ENCODE data around the gene GPR146.
"Not testable (repeated sequence)": the region's sequence is repeated elsewhere in the genome, so short reads cannot be mapped to it uniquely, and the experiment has no call there.

Gene GPR146

GRCh38 chr7:1033546-1034145 is 10.7 kb upstream of the GPR146 start:
- Histone ChIP-seq H3K36me3 (ENCODE audit: control insufficient read depth, low read length) (no peaks in the 10 kb centered on the region), H3F3A (ENCODE audit: control insufficient read depth, insufficient read depth) (peaks cover 4% of the 10 kb centered on the region), H3K27me3 (ENCODE audit: control insufficient read depth, low read length) (no peaks in the 10 kb centered on the region), H3K27ac (ENCODE audit: low read depth, low read length) (no peak overlapping the region), H3K9me2 (replicated peaks; ENCODE audit: control insufficient read depth, low read length) (no peaks in the 10 kb centered on the region), H4K20me1 (ENCODE audit: control insufficient read depth, insufficient read depth, low read depth, low read length) (no peaks in the 10 kb centered on the region), H3K4me1 (ENCODE audit: control insufficient read depth, low read length) (peaks cover 26% of the 10 kb centered on the region), H3K9me3 (ENCODE audit: control insufficient read depth, insufficient read depth, low read length) (no peaks in the 10 kb centered on the region), H3K4me3 (ENCODE audit: low read length) (no peak overlapping the region), H3K79me2 (ENCODE audit: control insufficient read depth, low read length) (peaks cover 17% of the 10 kb centered on the region), H3K4me2 (ENCODE audit: low read length) (no peak overlapping the region)
- TF ChIP-seq EZH2phosphoT487 (IDR thresholded peaks at IDR 0.05; ENCODE audit: borderline replicate concordance, low read length) (no peak), CTCF (IDR thresholded peaks at IDR 0.05; ENCODE audit: low read depth, low read length, poor library complexity, severe bottlenecking) (no peak)

- H3K4me2 ChIP-seq (ENCODE audit: low read length); H3K36me3 ChIP-seq (ENCODE audit: control insufficient read depth, low read length); H4K20me1 ChIP-seq (ENCODE audit: control insufficient read depth, insufficient read depth, low read depth, low read length); H3K4me3 ChIP-seq (ENCODE audit: low read length); H3K9me3 ChIP-seq (ENCODE audit: control insufficient read depth, insufficient read depth, low read length); H3K27me3 ChIP-seq (ENCODE audit: control insufficient read depth, low read length); H3F3A ChIP-seq (ENCODE audit: control insufficient read depth, insufficient read depth); H3K9me2 ChIP-seq (replicated peaks; ENCODE audit: control insufficient read depth, low read length); H3K27ac ChIP-seq (ENCODE audit: low read depth, low read length); H3K79me2 ChIP-seq (ENCODE audit: control insufficient read depth, low read length): not testable (repeated sequence)
- H3K4me1 ChIP-seq (ENCODE audit: control insufficient read depth, low read length): peaks cover 15% of the 10 kb centered on the region
These were observed 9.6 kb upstream of the GPR146 start for GRCh38 chr7:1034769-1035168.

GRCh38 chr7:1036164-1036928 is 8.0 kb upstream of the GPR146 start:
- H3K4me2 ChIP-seq (ENCODE audit: low read length); H3F3A ChIP-seq (ENCODE audit: control insufficient read depth, insufficient read depth); H3K27ac ChIP-seq (ENCODE audit: low read depth, low read length); H3K79me2 ChIP-seq (ENCODE audit: control insufficient read depth, low read length); H3K4me3 ChIP-seq (ENCODE audit: low read length); H3K27me3 ChIP-seq (ENCODE audit: control insufficient read depth, low read length); H3K9me3 ChIP-seq (ENCODE audit: control insufficient read depth, insufficient read depth, low read length); H3K4me1 ChIP-seq (ENCODE audit: control insufficient read depth, low read length); H3K36me3 ChIP-seq (ENCODE audit: control insufficient read depth, low read length); H3K9me2 ChIP-seq (replicated peaks; ENCODE audit: control insufficient read depth, low read length); H4K20me1 ChIP-seq (ENCODE audit: control insufficient read depth, insufficient read depth, low read depth, low read length): not testable (repeated sequence)

GRCh38 chr7:1040233-1040632 is 4.1 kb upstream of the GPR146 start:
- not testable (repeated sequence) for H4K20me1 ChIP-seq (ENCODE audit: control insufficient read depth, insufficient read depth, low read depth, low read length); H3K9me2 ChIP-seq (replicated peaks; ENCODE audit: control insufficient read depth, low read length); H3K4me2 ChIP-seq (ENCODE audit: low read length); H3K79me2 ChIP-seq (ENCODE audit: control insufficient read depth, low read length); H3K36me3 ChIP-seq (ENCODE audit: control insufficient read depth, low read length); H3K4me3 ChIP-seq (ENCODE audit: low read length); H3K27me3 ChIP-seq (ENCODE audit: control insufficient read depth, low read length); H3K27ac ChIP-seq (ENCODE audit: low read depth, low read length); H3F3A ChIP-seq (ENCODE audit: control insufficient read depth, insufficient read depth); H3K9me3 ChIP-seq (ENCODE audit: control insufficient read depth, insufficient read depth, low read length)
- peaks cover 16% of the 10 kb centered on the region for H3K4me1 ChIP-seq (ENCODE audit: control insufficient read depth, low read length)

GRCh38 chr7:1040790-1041189 is 3.6 kb upstream of the GPR146 start:
- H3K9me3 ChIP-seq (ENCODE audit: control insufficient read depth, insufficient read depth, low read length): no peaks in the 10 kb centered on the region
- TF ChIP-seq CTCF (IDR thresholded peaks at IDR 0.05; ENCODE audit: low read depth, low read length, poor library complexity, severe bottlenecking): no peak
- TF ChIP-seq EZH2phosphoT487 (IDR thresholded peaks at IDR 0.05; ENCODE audit: borderline replicate concordance, low read length): no peak
- H3K9me2 ChIP-seq (replicated peaks; ENCODE audit: control insufficient read depth, low read length): no peaks in the 10 kb centered on the region
- no peak overlapping the region for H3K4me3 ChIP-seq (ENCODE audit: low read length)
- H4K20me1 ChIP-seq (ENCODE audit: control insufficient read depth, insufficient read depth, low read depth, low read length): peaks cover 9% of the 10 kb centered on the region
- H3K27ac ChIP-seq (ENCODE audit: low read depth, low read length): no peak overlapping the region
- H3K27me3 ChIP-seq (ENCODE audit: control insufficient read depth, low read length): no peaks in the 10 kb centered on the region
- peaks cover 8% of the 10 kb centered on the region; the same call in 1 of the 2 replicates for H3F3A ChIP-seq (ENCODE audit: control insufficient read depth, insufficient read depth)
- peaks cover 22% of the 10 kb centered on the region for H3K4me1 ChIP-seq (ENCODE audit: control insufficient read depth, low read length)
- H3K36me3 ChIP-seq (ENCODE audit: control insufficient read depth, low read length): no peaks in the 10 kb centered on the region
- no peak overlapping the region for H3K4me2 ChIP-seq (ENCODE audit: low read length)
- H3K79me2 ChIP-seq (ENCODE audit: control insufficient read depth, low read length): peaks cover 12% of the 10 kb centered on the region
